Neuronal stem cell (in vitro differentiated cells): ENCODE measurements around the gene KIFAP3.
"Not testable (repeated sequence)": the region's sequence is repeated elsewhere in the genome, so short reads cannot be mapped to it uniquely, and the experiment has no call there.

Experiments
- DNase-seq: peaks from one replicate; pipeline ENCODE4 v3.0.0-alpha.2; 2013; ENCODE audit warnings: low spot score
- H2AFZ ChIP-seq: one replicate; pipeline ENCODE4 v1.6.1; 2013; ENCODE audit warnings: mild to moderate bottlenecking, low read length, inconsistent platforms
- H2AK5ac ChIP-seq: 2 replicates; pipeline ENCODE4 v1.6.1; 2013; ENCODE audit warnings: low read depth, mild to moderate bottlenecking, inconsistent platforms, low read length, moderate library complexity, mixed read lengths
- H2BK120ac ChIP-seq: 2 replicates; pipeline ENCODE4 v1.6.1; 2013; ENCODE audit warnings: low read depth, mild to moderate bottlenecking, inconsistent platforms, low read length, moderate library complexity, mixed read lengths
- H2BK12ac ChIP-seq: one replicate; pipeline ENCODE4 v1.6.1; 2013; ENCODE audit warnings: low read length, inconsistent platforms
- H2BK15ac ChIP-seq: 2 replicates; pipeline ENCODE4 v1.6.1; 2013; ENCODE audit warnings: mild to moderate bottlenecking, low read length, inconsistent platforms, mixed read lengths
- H2BK5ac ChIP-seq: one replicate; pipeline ENCODE4 v1.6.1; 2013; ENCODE audit warnings: inconsistent platforms, mild to moderate bottlenecking, low read length, moderate library complexity
- H3K14ac ChIP-seq: one replicate; pipeline ENCODE4 v1.6.1; 2013; ENCODE audit warnings: low read length, inconsistent platforms
- H3K18ac ChIP-seq: 2 replicates; pipeline ENCODE4 v1.6.1; 2013; ENCODE audit warnings: low read length, inconsistent platforms
- H3K23ac ChIP-seq: 2 replicates; pipeline ENCODE4 v1.6.1; 2013; ENCODE audit warnings: low read depth, mild to moderate bottlenecking, mixed read lengths, low read length, inconsistent platforms; ENCODE audit not compliant: poor library complexity
- H3K27ac ChIP-seq: replicated peaks from 3 replicates; pipeline ENCODE4 v1.5.1; 2013; ENCODE audit warnings: low read length, inconsistent platforms
- H3K27me3 ChIP-seq, 3 experiments: 2 replicates each; pipeline ENCODE4 v1.6.1; 2013; ENCODE audit warnings: low read length in 3 of 3, mild to moderate bottlenecking in 2 of 3, inconsistent platforms in 1 of 3, low read depth in 1 of 3, mixed read lengths in 1 of 3, moderate library complexity in 1 of 3; ENCODE audit not compliant: control insufficient read depth in 3 of 3, insufficient read depth in 3 of 3
- H3K36me3 ChIP-seq, 2 donors: replicated peaks in 1 of 2; 2 replicates each; pipeline ENCODE4 v1.6.1; 2013; ENCODE audit warnings: low read length in 2 of 2; ENCODE audit not compliant: control insufficient read depth in 2 of 2, insufficient read depth in 2 of 2
- H3K4ac ChIP-seq: 2 replicates; pipeline ENCODE4 v1.6.1; 2013; ENCODE audit warnings: inconsistent platforms, mild to moderate bottlenecking, low read length, moderate library complexity
- H3K4me1 ChIP-seq, 2 donors: 1 replicate in 1 of 2; 2 replicates in 1 of 2; pipeline ENCODE4 v1.6.1; 2013; ENCODE audit warnings: low read length in 2 of 2, low read depth in 1 of 2; ENCODE audit not compliant: control insufficient read depth in 2 of 2, insufficient read depth in 1 of 2
- H3K4me2 ChIP-seq: one replicate; pipeline ENCODE4 v1.6.1; 2013; ENCODE audit warnings: mild to moderate bottlenecking, low read length, inconsistent platforms; ENCODE audit not compliant: insufficient read depth, poor library complexity, severe bottlenecking
- H3K4me3 ChIP-seq, 2 donors: 2 replicates each; pipeline ENCODE4 v1.5.1; 2013; ENCODE audit warnings: low read length in 2 of 2, mild to moderate bottlenecking in 2 of 2, inconsistent platforms in 1 of 2, moderate library complexity in 1 of 2
- H3K79me1 ChIP-seq: one replicate; pipeline ENCODE4 v1.6.1; 2013; ENCODE audit warnings: low read depth, mild to moderate bottlenecking, inconsistent platforms, low read length, moderate library complexity
- H3K9ac ChIP-seq: one replicate; pipeline ENCODE4 v1.6.1; 2013; ENCODE audit warnings: mild to moderate bottlenecking, low read depth, low read length, inconsistent platforms; ENCODE audit not compliant: poor library complexity
- H3K9me3 ChIP-seq, 2 donors: replicated peaks in 1 of 2; 2 replicates each; pipeline versions ENCODE3 to v1.6.1; 2013; ENCODE audit warnings: low read length in 2 of 2, mild to moderate bottlenecking in 2 of 2, inconsistent platforms in 1 of 2, low read depth in 1 of 2, mixed read lengths in 1 of 2, moderate library complexity in 1 of 2; ENCODE audit not compliant: control insufficient read depth in 2 of 2, insufficient read depth in 1 of 2
- H4K8ac ChIP-seq: one replicate; pipeline ENCODE4 v1.6.1; 2013; ENCODE audit warnings: low read depth, mild to moderate bottlenecking, inconsistent platforms, low read length, moderate library complexity
- H4K91ac ChIP-seq: one replicate; pipeline ENCODE4 v1.6.1; 2013; ENCODE audit warnings: low read length, low read depth, mild to moderate bottlenecking, inconsistent platforms; ENCODE audit not compliant: poor library complexity
- WGBS, 2 donors: extraction: QIAGEN DNeasy Blood & Tissue Kit; methylation state at CpG; one replicate each; pipeline ENCODE4 v1.1.7; 2013; ENCODE audit warnings: missing lambda C conversion rate in 2 of 2, mixed read lengths in 1 of 2; ENCODE audit not compliant: insufficient read length in 2 of 2, insufficient replicate concordance in 1 of 2; ENCODE audit errors: extremely low coverage in 2 of 2; 5-methylcytosine and 5-hydroxymethylcytosine counted together

The KIFAP3 gene

DNA sequence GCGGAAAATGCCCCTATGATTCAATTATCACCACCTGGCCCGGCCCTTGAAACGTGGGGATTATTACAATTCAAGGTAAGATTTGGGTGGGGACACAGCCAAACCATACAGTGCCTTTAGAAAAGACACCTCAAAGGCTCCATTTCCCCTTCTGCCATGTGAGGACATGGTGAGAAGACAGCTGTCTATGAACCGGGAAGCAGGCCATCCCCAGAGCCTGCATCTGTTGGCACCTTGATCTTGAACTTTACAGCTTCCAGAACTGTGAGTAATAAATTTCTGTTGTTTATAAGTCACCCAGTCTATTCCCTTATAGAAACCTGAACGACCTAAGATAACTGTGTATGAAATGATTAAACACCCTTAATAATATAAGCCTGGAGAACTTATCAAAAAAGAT lies 61.6 kb downstream of the KIFAP3 start:
- H3K79me1 ChIP-seq: no peaks in the 10 kb centered on the region
- H4K8ac ChIP-seq: no peak overlapping the region
- H2AFZ ChIP-seq: no peak overlapping the region
- no peaks in the 10 kb centered on the region for H3K9me3 ChIP-seq
- no peak for DNase-seq
- no peaks in the 10 kb centered on the region for H3K27me3 ChIP-seq
- H2BK15ac ChIP-seq: no peak overlapping the region
- no peak overlapping the region for H2BK12ac ChIP-seq
- H3K14ac ChIP-seq: no peak overlapping the region
- no peak overlapping the region for H2AK5ac ChIP-seq
- no peak overlapping the region for H3K4me3 ChIP-seq
- no peaks in the 10 kb centered on the region for H3K36me3 ChIP-seq
- no peak overlapping the region for H3K4me2 ChIP-seq
- no peak overlapping the region for H2BK5ac ChIP-seq
- H3K4me1 ChIP-seq: no peaks in the 10 kb centered on the region
- no peak overlapping the region for H3K4ac ChIP-seq
- no peak overlapping the region for H4K91ac ChIP-seq
- no peak overlapping the region for H3K27ac ChIP-seq
- no CpG with 5 or more reads among the region's 5 CpGs for WGBS, 2 donors
- H3K9ac ChIP-seq: no peak overlapping the region
- H2BK120ac ChIP-seq: no peak overlapping the region
- no peak overlapping the region for H3K23ac ChIP-seq
- no peak overlapping the region for H3K18ac ChIP-seq

DNA sequence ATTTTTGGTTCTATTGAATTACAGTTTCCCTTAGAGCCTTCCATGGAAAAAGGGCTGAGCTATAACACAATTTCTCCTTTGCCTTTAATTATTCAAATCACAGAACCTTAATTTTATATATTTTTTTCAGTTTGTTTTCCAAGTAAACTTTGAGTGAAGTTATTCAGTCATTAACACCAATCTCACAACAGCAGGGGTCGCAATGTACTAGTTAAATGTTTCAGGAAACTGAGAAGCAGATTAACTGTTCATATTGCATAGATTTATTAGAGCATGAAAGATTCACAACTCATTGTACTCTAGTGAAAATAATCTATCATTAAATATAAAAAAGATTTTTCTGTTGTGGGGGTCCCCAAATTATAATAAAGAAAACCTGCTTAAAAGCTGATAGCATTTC lies 64.1 kb downstream of the KIFAP3 start:
- Histone ChIP-seq H3K9ac (no peak overlapping the region), H3K14ac (no peak overlapping the region), H4K91ac (no peak overlapping the region), H3K27me3 (no peaks in the 10 kb centered on the region), H3K79me1 (no peaks in the 10 kb centered on the region), H3K4me3 (no peak overlapping the region), H3K9me3 (no peaks in the 10 kb centered on the region), H4K8ac (no peak overlapping the region), H2AK5ac (no peak overlapping the region), H3K23ac (no peak overlapping the region), H3K4me1 (no peaks in the 10 kb centered on the region), H3K4ac (no peak overlapping the region), H2BK120ac (no peak overlapping the region), H2BK12ac (no peak overlapping the region), H3K18ac (no peak overlapping the region), H3K36me3 (no peaks in the 10 kb centered on the region), H2AFZ (no peak overlapping the region), H2BK15ac (no peak overlapping the region), H2BK5ac (no peak overlapping the region), H3K4me2 (no peak overlapping the region), H3K27ac (no peak overlapping the region)
- no CpG with 5 or more reads among the region's 1 CpG for WGBS, 2 donors
- DNase-seq: peak; percentile 14

DNA sequence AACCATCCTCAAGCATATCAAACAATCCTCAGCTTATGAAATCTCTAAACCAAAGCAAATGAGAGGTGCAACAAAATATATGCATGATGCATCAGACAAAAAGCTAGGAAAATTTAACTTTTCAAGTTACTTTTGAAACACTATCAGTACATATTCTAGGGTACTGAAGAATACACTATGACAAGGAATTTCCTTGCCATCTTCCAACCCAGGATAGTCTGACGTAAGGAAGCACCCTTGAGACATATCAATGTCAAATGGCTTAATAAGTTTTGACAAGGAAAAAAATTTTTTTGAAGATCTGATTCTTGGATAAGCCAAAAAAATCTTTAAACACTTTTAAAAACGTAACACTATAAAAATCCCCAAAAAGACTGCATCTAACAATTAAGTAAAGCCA lies 64.9 kb downstream of the KIFAP3 start:
- no peak overlapping the region for H4K8ac ChIP-seq
- no peak overlapping the region for H2BK15ac ChIP-seq
- no peak overlapping the region for H3K4ac ChIP-seq
- WGBS, 2 donors: no CpG with 5 or more reads among the region's 2 CpGs
- no peak overlapping the region for H2AFZ ChIP-seq
- no peak overlapping the region for H2BK120ac ChIP-seq
- DNase-seq: no peak
- no peaks in the 10 kb centered on the region for H3K79me1 ChIP-seq
- H3K4me1 ChIP-seq: no peaks in the 10 kb centered on the region
- H4K91ac ChIP-seq: no peak overlapping the region
- H2BK12ac ChIP-seq: no peak overlapping the region
- H3K4me2 ChIP-seq: no peak overlapping the region
- no peak overlapping the region for H3K18ac ChIP-seq
- no peak overlapping the region for H3K4me3 ChIP-seq
- H3K9me3 ChIP-seq: no peaks in the 10 kb centered on the region
- H2AK5ac ChIP-seq: no peak overlapping the region
- H3K9ac ChIP-seq: no peak overlapping the region
- H2BK5ac ChIP-seq: no peak overlapping the region
- no peak overlapping the region for H3K27ac ChIP-seq
- H3K27me3 ChIP-seq: no peaks in the 10 kb centered on the region
- no peak overlapping the region for H3K23ac ChIP-seq
- no peak overlapping the region for H3K14ac ChIP-seq
- no peaks in the 10 kb centered on the region for H3K36me3 ChIP-seq

DNA sequence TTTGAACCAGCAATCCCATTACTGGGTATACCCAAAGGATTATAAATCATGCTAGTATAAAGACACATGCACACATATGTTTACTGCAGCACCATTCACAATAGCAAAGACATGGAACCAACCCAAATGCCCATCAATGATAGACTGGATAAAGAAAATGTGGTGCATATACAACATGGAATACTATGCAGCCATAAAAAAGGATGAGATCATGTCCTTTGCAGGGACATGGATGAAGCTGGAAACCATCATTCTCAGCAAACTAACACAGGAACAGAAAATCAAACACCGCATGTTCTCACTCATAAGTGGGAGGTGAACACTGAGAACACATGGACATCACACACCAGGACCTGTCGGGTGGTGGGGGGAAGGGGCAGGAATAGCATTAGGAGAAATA lies 65.8 kb downstream of the KIFAP3 start:
- WGBS, 2 donors: no CpG with 5 or more reads among the region's 2 CpGs
- not testable (repeated sequence) for H3K27me3 ChIP-seq, H3K18ac ChIP-seq

More for the DNA sequence above, 65.8 kb downstream of the KIFAP3 start:
- not testable (repeated sequence) for H2BK15ac ChIP-seq, H3K36me3 ChIP-seq, H3K4ac ChIP-seq, H3K23ac ChIP-seq, H3K9me3 ChIP-seq, H3K4me3 ChIP-seq, H2BK12ac ChIP-seq, DNase-seq, H3K4me1 ChIP-seq, H4K8ac ChIP-seq, H3K79me1 ChIP-seq, H3K9ac ChIP-seq, H3K14ac ChIP-seq, H2AFZ ChIP-seq, H2BK5ac ChIP-seq, H2BK120ac ChIP-seq, H3K27ac ChIP-seq, H2AK5ac ChIP-seq, H3K4me2 ChIP-seq, H4K91ac ChIP-seq
